CD14-positive monocyte (primary cell): Measurements from ENCODE around the gene CCNG2. TPM values are rescaled to one million over a fixed set of nuclear protein-coding genes. Genes with fewer than 3 reads are reported as not detected.

Experiments
- DNase-seq, 3 donors: peaks; one replicate each; pipeline ENCODE4 v3.0.0-alpha.2; 2011 to 2022
- H2AFZ ChIP-seq: 2 replicates; pipeline ENCODE4 v1.6.0; 2012; ENCODE audit warnings: mild to moderate bottlenecking, low read depth, low read length, inconsistent platforms; ENCODE audit not compliant: insufficient read depth, poor library complexity, severe bottlenecking
- H3K27ac ChIP-seq, 2 donors: 1 replicate in 1 of 2; 2 replicates in 1 of 2; pipeline ENCODE4 v1.5.1; 2012 to 2013; ENCODE audit warnings: low read length in 2 of 2, control low read depth in 1 of 2, inconsistent platforms in 1 of 2, low read depth in 1 of 2, mild to moderate bottlenecking in 1 of 2
- H3K27me3 ChIP-seq, 2 donors: one replicate each; pipeline versions ENCODE4 v1.6.0 to v1.6.1; 2011 to 2013; ENCODE audit warnings: low read length in 2 of 2; ENCODE audit not compliant: control insufficient read depth in 2 of 2, insufficient read depth in 2 of 2
- H3K36me3 ChIP-seq, 2 donors: replicated peaks in 1 of 2; 1 replicate in 1 of 2; 2 replicates in 1 of 2; pipeline versions ENCODE4 v1.5.1 to v1.6.1; 2012 to 2013; ENCODE audit warnings: low read length in 2 of 2, control low read depth in 1 of 2, inconsistent platforms in 1 of 2, mild to moderate bottlenecking in 1 of 2; ENCODE audit not compliant: insufficient read depth in 2 of 2, control insufficient read depth in 1 of 2
- H3K4me1 ChIP-seq, 2 donors: 1 replicate in 1 of 2; 2 replicates in 1 of 2; pipeline versions ENCODE4 v1.5.1 to v1.6.1; 2012 to 2013; ENCODE audit warnings: low read length in 2 of 2, control low read depth in 1 of 2, inconsistent platforms in 1 of 2, mild to moderate bottlenecking in 1 of 2, moderate library complexity in 1 of 2; ENCODE audit not compliant: insufficient read depth in 2 of 2, control insufficient read depth in 1 of 2
- H3K4me2 ChIP-seq: replicated peaks from 2 replicates; pipeline ENCODE3; 2012; ENCODE audit warnings: low read length, moderate library complexity, mild to moderate bottlenecking; ENCODE audit not compliant: poor library complexity, severe bottlenecking; ENCODE audit errors: extremely low read depth
- H3K4me3 ChIP-seq, 3 experiments: fragments of 200-600 bp in 1 of 3; sonication (generic) in 1 of 3; replicated peaks in 1 of 3; 1 replicate in 2 of 3; 2 replicates in 1 of 3; pipeline ENCODE4 v1.5.1; 2011 to 2013; ENCODE audit warnings: low read length in 3 of 3, mild to moderate bottlenecking in 3 of 3, control low read depth in 2 of 3, low read depth in 2 of 3, inconsistent platforms in 1 of 3, moderate library complexity in 1 of 3
- H3K79me2 ChIP-seq: 2 replicates; pipeline ENCODE4 v1.6.0; 2012; ENCODE audit warnings: mild to moderate bottlenecking, control low read depth, inconsistent platforms, low read length, moderate library complexity; ENCODE audit not compliant: insufficient read depth
- H3K9ac ChIP-seq: 2 replicates; pipeline ENCODE4 v1.6.0; 2017; ENCODE audit warnings: low read length, mild to moderate bottlenecking; ENCODE audit not compliant: insufficient read depth, poor library complexity, severe bottlenecking
- H3K9me3 ChIP-seq, 2 donors: replicated peaks in 1 of 2; 1 replicate in 1 of 2; 2 replicates in 1 of 2; pipeline versions ENCODE4 v1.5.1 to v1.6.1; 2012 to 2013; ENCODE audit warnings: low read length in 2 of 2, control low read depth in 1 of 2; ENCODE audit not compliant: control insufficient read depth in 1 of 2, insufficient read depth in 1 of 2
- H4K20me1 ChIP-seq: 2 replicates; pipeline ENCODE4 v1.6.0; 2012; ENCODE audit warnings: mild to moderate bottlenecking, low read length, control low read depth, moderate library complexity; ENCODE audit not compliant: insufficient read depth
- H3K27ac Mint-ChIP-seq, 7 donors: one replicate each; pipeline ENCODE4 v1.8.0; 2020; ENCODE audit warnings: mild to moderate bottlenecking in 7 of 7, mixed read lengths in 7 of 7, moderate library complexity in 6 of 7, inconsistent platforms in 2 of 7
- H3K27me3 Mint-ChIP-seq, 3 donors: one replicate each; pipeline ENCODE4 v1.8.0; 2021 to 2022; ENCODE audit warnings: low read depth in 3 of 3, mild to moderate bottlenecking in 3 of 3, mixed read lengths in 3 of 3, moderate library complexity in 3 of 3, inconsistent platforms in 1 of 3
- H3K36me3 Mint-ChIP-seq, 2 donors: one replicate each; pipeline ENCODE4 v1.8.0; 2020; ENCODE audit warnings: mixed read lengths in 2 of 2, inconsistent platforms in 1 of 2, mild to moderate bottlenecking in 1 of 2
- H3K4me1 Mint-ChIP-seq: one replicate; pipeline ENCODE4 v1.8.0; 2020; ENCODE audit warnings: mild to moderate bottlenecking, mixed read lengths
- H3K4me3 Mint-ChIP-seq, 2 donors: one replicate each; pipeline ENCODE4 v1.8.0; 2020; ENCODE audit warnings: mild to moderate bottlenecking in 2 of 2, mixed read lengths in 2 of 2, moderate library complexity in 1 of 2
- H3K9me3 Mint-ChIP-seq, 7 donors: one replicate each; pipeline ENCODE4 v1.8.0; 2020 to 2022; ENCODE audit warnings: mixed read lengths in 7 of 7, mild to moderate bottlenecking in 6 of 7, moderate library complexity in 6 of 7, inconsistent platforms in 2 of 7
- WGBS: methylation state at CpG from one replicate; pipeline ENCODE4 v1.1.5; 2013; ENCODE audit warnings: missing lambda C conversion rate; ENCODE audit not compliant: insufficient coverage; 5-methylcytosine and 5-hydroxymethylcytosine counted together
- intact Hi-C, 2 donors: fragments of 100-400 bp; cut with micrococcal nuclease; formaldehyde crosslinking; loops; one replicate each; pipeline versions ENCODE4 v1.15.0 to v1.15.1; 2023
- polyA plus RNA-seq, 3 donors: library from polyadenylated mRNA; depleted of rRNA in 1 of 3; unstranded in 2 of 3; stranded (reverse) in 1 of 3; fragments of 300-500 nt in 2 of 3; fragments of >200 nt in 1 of 3; fragmentation: Illumina TruSeq in 2 of 3; gene quantifications; 1 replicate in 2 of 3; 2 replicates in 1 of 3; pipeline ENCODE4 v1.2.3, GENCODE V29; 2012 to 2021
- TF ChIP-seq, protein P1 (sequence below): fragments of 200-600 bp; IDR thresholded peaks from one replicate; pipeline ENCODE4 v1.8.0; 2022; ENCODE audit warnings: antibody characterized with exemption, mild to moderate bottlenecking

The CCNG2 gene
- polyA plus RNA-seq, 3 donors: 17.6 to 26.4 (median 23.3) TPM

DNA sequence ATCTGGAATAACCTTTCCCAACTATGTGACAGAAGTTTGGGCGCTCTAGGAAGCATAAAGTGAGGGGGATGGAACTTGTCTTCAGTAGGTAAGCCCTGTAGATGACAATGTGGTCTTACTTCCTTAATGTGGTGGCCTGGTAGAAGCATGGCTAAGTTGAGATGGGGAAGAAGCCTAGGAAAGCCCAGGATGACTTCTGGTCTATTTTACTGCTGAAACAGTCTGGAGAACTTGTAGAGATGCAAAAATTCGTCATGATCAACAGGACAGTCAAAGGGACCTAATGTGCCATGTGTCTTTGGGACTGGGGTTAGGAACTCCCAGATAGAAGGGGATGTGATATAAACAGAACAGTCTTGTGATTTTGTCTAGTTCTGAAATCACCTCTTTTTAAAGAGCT is 40.8 kb downstream of the CCNG2 start:
- Mint-ChIP-seq H3K27ac (peak overlapping the region in 2 of 7 donors; percentile 13 to 71), H3K4me3 (no peak overlapping the region), H3K27me3 (peaks cover 0 to 3% (median 2%) of the 10 kb centered on the region in 3 donors), H3K9me3 (no peaks in the 10 kb centered on the region), H3K4me1 (peaks cover 31% of the 10 kb centered on the region), H3K36me3 (no peaks in the 10 kb centered on the region)
- H3K27me3 ChIP-seq: no peaks in the 10 kb centered on the region
- H2AFZ ChIP-seq: no peak overlapping the region
- no peak overlapping the region for H3K27ac ChIP-seq
- H3K9ac ChIP-seq: no peak overlapping the region
- peak in 1 of 3 donors; percentile 9 for DNase-seq
- no peaks in the 10 kb centered on the region for H3K9me3 ChIP-seq
- no peak overlapping the region for H3K4me2 ChIP-seq
- peaks cover 20% of the 10 kb centered on the region in 2 donors for H3K4me1 ChIP-seq
- no peaks in the 10 kb centered on the region for H3K36me3 ChIP-seq
- WGBS: no CpG with 5 or more reads among the region's 2 CpGs
- intact Hi-C loops: no loop called here
- H3K79me2 ChIP-seq: no peaks in the 10 kb centered on the region
- H4K20me1 ChIP-seq: no peaks in the 10 kb centered on the region
- TF ChIP-seq, protein P1, sequence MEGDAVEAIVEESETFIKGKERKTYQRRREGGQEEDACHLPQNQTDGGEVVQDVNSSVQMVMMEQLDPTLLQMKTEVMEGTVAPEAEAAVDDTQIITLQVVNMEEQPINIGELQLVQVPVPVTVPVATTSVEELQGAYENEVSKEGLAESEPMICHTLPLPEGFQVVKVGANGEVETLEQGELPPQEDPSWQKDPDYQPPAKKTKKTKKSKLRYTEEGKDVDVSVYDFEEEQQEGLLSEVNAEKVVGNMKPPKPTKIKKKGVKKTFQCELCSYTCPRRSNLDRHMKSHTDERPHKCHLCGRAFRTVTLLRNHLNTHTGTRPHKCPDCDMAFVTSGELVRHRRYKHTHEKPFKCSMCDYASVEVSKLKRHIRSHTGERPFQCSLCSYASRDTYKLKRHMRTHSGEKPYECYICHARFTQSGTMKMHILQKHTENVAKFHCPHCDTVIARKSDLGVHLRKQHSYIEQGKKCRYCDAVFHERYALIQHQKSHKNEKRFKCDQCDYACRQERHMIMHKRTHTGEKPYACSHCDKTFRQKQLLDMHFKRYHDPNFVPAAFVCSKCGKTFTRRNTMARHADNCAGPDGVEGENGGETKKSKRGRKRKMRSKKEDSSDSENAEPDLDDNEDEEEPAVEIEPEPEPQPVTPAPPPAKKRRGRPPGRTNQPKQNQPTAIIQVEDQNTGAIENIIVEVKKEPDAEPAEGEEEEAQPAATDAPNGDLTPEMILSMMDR: no peak
- no peak overlapping the region for H3K4me3 ChIP-seq

GRCh38 chr4:77199276-77199675 is 42.3 kb downstream of the CCNG2 start:
- no peaks in the 10 kb centered on the region for H3K36me3 ChIP-seq
- Mint-ChIP-seq H3K27me3 (peaks cover 0 to 3% (median 2%) of the 10 kb centered on the region in 3 donors), H3K9me3 (no peaks in the 10 kb centered on the region), H3K4me1 (peaks cover 22% of the 10 kb centered on the region), H3K27ac (no peak overlapping the region), H3K4me3 (no peak overlapping the region), H3K36me3 (no peaks in the 10 kb centered on the region)
- intact Hi-C loops: no loop called here
- peaks cover 9 to 10% of the 10 kb centered on the region in 2 donors for H3K4me1 ChIP-seq
- H3K27ac ChIP-seq: no peak overlapping the region
- H2AFZ ChIP-seq: no peak overlapping the region
- TF ChIP-seq, protein P1: no peak
- H3K9me3 ChIP-seq: no peaks in the 10 kb centered on the region
- no peak for DNase-seq
- H3K79me2 ChIP-seq: no peaks in the 10 kb centered on the region
- H3K9ac ChIP-seq: no peak overlapping the region
- no peak overlapping the region for H3K4me3 ChIP-seq
- 100% methylated on average over 1 of the region's 2 CpGs for WGBS
- no peaks in the 10 kb centered on the region for H4K20me1 ChIP-seq
- no peak overlapping the region for H3K4me2 ChIP-seq
- no peaks in the 10 kb centered on the region for H3K27me3 ChIP-seq
